ENCODE measurements around the gene BSCL2.
"Not testable (repeated sequence)": the region's sequence is repeated elsewhere in the genome, so short reads cannot be mapped to it uniquely, and the experiment has no call there.

The BSCL2 gene

DNA sequence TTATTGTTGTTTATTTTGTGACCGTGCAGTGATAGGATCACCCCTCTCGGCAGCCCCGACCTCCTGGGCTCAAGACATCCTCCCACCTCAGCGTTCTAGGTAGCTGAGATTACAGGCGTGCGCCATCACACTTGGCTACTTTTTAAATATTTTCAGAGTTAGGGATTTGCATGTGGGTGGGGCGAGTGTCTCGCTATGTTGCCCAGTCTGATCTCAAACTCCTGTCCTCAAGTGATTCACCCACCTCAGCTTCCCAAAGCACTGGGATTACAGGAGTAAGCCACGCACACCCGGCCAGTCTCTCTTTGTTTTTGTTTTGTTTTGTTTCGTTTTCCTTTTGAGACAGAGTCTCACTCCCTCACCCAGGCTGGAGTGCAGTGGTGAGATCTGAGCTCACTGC is 52.9 kb downstream of the BSCL2 start:
- DNase-seq (ENCODE audit: low spot score) = no peak

DNA sequence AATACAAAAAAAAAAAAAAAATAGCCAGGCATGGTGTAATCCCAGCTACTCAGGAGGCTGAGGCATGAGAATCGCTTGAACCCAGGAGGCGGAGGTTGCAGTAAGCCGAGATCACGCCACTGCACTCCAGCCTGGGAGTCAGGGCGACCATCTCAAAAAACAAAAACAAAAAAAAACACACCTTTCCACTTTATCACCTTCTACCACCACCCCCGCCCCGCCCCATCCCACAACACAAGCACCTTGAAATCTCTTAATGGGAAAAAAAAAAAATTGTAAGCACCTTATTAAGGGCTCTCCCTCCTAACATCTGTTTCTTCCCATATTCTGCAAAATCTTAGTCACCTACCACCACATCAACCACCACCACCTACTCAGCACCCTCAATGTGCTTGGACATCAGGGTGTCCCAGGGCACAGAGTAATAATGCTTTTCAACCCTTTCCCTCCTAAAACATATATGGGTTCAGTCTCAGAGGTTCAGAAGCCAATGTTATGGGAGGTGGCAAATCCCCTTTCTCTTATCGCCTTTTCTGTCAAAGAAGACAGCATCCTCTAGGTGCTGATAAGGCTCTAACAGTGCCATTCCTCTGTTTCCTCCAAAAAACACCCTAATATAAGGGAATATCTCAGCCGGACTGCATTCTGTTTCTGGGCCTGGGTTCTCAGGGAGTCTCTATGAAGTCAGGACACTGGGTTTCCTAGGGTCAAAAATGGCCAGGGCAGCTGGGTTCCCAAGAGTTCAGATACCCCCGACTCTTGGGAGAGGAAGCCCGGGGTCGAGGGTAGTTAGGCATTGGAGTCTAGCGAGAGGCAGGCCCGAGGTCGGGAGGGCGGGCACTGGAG is 54.8 kb downstream of the BSCL2 start:
- no peak for DNase-seq (ENCODE audit: low spot score)

DNA sequence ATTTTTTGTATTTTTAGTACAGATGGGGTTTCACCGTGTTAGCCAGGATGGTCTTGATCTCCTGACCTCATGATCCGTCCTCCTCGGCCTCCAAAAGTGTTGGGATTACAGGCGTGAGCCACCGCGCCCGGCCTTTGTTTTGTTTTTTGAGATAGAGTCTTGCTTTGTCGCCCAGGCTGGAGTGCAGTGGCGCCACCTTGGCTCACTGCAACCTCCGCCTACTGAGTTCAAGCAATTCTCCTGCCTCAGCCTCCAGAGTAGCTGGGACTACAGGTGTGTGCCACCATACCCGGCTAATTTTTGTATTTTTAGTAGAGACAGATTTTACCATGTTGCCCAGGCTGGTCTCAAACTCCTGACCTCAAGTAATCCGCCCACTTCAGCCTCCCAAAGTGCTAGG is 56.9 kb downstream of the BSCL2 start:
- not testable (repeated sequence) for DNase-seq (ENCODE audit: low spot score)

DNA sequence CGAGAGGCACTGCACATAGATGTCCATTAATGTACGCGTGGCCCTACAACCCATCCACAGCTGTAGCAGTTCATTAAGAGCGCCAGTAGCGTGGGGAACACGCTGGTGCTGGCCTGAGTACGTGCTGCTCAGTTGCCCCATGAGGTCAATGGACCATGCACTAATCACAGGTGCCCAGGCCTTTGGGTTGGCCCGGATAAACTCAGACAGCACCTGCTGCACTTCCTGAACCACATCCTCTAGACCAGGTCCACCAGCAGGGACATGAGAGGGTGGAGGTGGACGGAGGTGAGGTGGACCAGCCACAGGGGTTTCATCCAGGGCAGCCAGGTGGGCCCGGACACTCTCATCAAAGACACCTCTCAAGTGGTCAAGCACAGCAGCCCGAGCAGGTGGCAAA is 57.7 kb downstream of the BSCL2 start:
- DNase-seq (ENCODE audit: low spot score) = no peak

DNA sequence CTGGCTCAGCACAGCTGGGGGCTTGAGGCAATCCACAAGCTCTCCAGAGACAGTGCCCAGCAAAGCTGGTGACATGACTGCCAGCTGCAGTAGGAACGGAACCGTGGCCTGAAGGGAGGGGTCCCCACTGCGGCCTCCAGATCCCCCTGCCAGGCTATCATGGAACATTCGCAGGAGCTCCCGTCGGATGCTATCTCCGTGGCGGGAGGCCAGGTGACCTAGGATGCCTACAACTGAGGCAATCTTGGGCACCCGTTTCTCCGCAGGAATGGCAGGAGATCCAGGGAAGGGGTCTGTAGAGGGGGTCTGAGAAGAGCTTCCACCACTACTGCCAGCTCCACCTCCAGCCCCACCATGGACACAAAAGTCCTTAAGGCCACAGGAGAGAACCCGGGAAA is 58.3 kb downstream of the BSCL2 start:
- DNase-seq (ENCODE audit: low spot score) = no peak

DNA sequence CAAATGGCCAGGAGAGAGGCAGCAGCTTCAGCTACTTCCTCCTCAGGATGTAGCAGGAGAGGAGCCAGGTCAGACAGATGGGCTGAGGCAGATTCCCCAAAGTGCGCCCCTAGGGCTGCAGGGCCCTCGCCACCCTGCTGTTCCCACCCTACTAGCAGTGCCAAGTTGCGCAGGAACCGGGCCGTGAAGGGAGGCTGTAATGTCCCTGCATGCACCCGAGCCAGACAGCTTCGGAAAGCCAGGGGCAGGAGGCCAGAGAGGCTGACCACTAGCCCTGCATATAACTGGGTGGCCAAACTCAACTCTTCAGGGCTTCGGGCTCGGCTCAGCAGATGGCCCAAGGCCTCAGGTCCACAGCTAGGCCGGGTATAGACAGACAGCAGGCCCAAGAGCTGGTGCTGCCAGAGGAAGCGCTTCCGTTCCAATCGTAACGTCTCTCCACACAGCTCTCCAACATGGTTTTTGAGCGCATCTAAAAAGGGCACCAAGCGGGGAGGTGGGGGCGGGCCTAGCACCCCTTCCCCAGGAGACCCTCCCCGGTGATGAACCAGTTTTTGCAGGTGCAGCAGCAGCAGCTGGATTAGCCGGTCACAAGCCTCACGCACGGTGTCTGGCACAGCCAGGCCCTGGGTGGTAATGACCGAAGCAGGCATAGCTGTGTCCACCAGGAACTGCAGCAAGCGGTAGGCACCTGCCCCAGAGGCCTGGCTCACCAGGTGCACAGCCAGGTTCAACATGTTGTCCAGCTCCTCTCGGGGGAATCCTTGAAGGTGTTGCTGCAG is 58.8 kb downstream of the BSCL2 start:
- DNase-seq (ENCODE audit: low spot score) = no peak

DNA sequence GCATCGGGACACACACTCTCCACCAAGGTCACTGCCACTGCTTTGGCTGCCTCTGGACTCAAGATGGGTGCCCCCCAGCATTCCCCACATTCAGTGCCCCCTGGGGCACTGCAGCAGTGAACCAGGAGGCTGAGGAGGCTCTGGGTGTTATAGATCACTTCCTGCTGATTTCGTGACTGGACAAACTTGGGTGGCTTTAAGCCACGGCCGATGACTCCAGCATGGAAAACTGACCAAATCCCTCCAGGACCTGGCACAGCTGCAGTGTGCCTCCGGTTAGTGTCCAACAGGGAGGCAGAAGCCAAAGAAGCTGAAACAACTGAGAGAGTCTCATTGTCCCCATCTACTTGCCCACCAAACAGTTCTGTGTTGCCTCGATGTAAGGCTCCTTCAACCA is 59.6 kb downstream of the BSCL2 start:
- no peak for DNase-seq (ENCODE audit: low spot score)

DNA sequence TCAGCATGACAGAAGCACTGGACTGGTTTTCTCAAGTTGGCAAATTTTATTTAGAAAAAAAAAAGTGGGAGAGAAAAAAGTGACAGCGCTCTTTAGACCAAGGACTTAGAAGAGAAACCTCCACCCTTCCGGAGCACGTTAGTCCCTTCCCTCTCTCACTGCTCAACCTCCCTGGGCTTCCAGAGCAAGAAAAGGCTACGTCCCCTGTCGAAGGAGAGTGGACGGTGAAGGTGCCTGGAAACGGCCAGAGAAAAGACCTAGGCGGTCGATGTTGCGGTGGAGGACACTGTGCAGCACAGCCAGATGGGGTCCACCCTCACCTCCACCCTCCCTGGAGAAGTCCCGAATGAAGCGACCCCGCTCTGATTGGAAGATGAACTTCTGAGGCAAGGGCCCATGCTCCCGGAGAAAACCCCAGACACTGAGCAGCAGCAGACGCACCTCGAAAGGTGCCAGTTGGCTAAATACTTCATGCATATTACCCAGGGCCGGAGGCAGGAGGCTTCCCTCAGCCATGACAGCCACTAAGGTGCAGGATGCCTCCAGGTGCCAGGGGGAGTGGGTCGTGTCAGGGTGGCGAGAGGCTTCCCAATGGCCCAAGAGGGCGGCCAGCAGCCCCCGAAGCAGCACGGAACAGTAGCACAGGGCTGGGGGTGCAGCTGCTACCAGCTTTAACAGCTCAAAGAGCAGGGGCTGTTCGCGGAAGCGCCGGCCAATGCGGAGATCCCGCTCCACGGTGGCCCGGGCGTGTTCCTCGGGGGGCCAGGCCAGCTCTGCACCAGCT is 60.2 kb downstream of the BSCL2 start:
- no peak for DNase-seq (ENCODE audit: low spot score)

DNA sequence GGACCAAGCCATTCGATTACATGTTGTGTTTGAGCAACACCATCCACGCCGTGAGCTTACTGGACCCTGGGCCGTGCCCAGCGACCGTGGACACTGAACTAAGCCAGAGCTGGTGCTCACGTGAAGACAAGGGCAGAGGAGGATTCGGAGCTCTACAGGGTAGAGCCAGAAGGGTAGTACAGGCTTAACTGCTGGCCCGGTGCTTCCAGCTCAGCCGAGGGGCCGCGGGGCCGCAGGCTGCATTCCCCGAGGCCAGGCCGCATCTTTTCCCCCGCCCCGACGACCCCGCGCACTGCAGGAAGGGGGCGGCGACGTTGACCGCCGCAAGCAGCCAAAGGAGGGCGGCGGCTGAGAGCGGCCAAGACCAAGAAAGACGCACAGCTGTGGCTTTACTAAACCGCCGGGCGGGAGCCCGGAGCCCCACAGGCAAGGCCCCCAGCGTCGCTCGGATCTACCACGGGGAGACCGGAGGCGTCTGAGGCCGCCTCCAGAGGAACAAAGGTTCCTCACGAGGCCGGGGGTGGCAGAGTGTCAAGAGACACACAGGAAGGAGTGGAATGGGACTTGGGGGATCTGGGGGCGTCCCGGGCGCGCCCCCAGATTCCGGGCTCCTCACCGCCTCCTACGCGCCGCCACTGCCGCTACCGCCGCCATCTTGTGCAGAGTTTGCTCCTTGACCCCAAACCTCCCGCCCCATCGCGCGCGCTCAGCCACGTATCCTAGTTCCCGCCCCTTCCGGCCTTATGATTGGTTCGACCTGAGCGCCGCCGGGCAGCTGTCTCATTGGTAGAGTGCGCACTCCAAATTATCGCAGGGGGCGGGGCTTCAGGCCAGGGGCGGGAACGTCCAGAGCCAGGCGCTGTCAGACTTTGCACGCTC is 61.0 kb downstream of the BSCL2 start, which contains the start of gene GANAB:
GANAB (minus strand) TSS at position 668 of the 879 bp plus-strand sequence; CDS start at position 654, 14 bp downstream.
- DNase-seq (ENCODE audit: low spot score) = peak; percentile 98

DNA sequence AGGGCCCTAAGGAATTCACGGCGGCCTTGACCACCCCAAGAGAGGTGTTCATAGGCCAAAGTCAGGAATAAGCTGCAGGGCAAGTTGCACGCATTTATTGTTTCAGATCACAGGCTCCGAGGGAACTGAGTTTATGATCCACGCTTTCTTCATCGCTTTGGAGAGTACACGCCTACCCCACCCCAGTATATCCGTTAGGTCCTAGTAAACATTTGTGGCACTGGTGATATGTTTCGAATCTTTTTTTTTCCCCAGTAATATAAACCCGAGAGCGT is 61.6 kb downstream of the BSCL2 start:
- no peak for DNase-seq (ENCODE audit: low spot score)

DNA sequence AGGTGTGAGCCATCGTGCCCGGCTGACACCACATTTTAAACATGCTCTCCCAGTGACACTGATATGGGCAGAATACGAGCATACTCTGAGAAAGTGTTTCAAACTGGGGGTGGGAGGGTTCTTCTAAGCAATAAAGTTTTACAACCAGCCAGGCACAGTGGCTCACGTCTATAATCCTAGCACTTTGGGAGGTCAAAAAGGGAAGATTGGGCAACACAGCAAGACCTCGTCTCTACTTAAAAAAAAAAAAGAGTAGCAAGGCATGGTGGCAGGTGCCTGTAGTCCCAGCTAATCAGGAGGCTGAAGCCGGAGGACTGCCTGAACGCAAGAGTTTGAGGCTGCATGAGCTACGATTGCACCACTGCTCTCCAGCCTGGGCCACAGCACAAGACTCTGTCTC is 63.0 kb downstream of the BSCL2 start:
- no peak for DNase-seq (ENCODE audit: low spot score)
